Endothelial cell of umbilical vein (primary cell): Measurements from ENCODE around the gene PCNT.

ENCODE experiments used
- POLR2A ChIP-seq: IDR thresholded peaks from 2 replicates; pipeline ENCODE4 v1.6.1; 2012; ENCODE audit warnings: low read depth, mild to moderate bottlenecking, control low read depth, low read length
- POLR2AphosphoS5 ChIP-seq: IDR thresholded peaks from 2 replicates; pipeline ENCODE4 v1.6.1; 2012; ENCODE audit warnings: low read depth, mild to moderate bottlenecking, control low read depth, low read length, moderate library complexity; ENCODE audit not compliant: insufficient read depth
- TF ChIP-seq, protein P1 (sequence below), 2 donors: IDR thresholded peaks; 1 replicate in 1 of 2; 2 replicates in 1 of 2; pipeline ENCODE4 v1.5.1; 2011; ENCODE audit warnings: low read length in 2 of 2, mild to moderate bottlenecking in 2 of 2, moderate library complexity in 2 of 2, control low read depth in 1 of 2, inconsistent platforms in 1 of 2, low read depth in 1 of 2; ENCODE audit not compliant: insufficient read depth in 1 of 2; ENCODE audit errors: extremely low read depth in 1 of 2

DNA sequence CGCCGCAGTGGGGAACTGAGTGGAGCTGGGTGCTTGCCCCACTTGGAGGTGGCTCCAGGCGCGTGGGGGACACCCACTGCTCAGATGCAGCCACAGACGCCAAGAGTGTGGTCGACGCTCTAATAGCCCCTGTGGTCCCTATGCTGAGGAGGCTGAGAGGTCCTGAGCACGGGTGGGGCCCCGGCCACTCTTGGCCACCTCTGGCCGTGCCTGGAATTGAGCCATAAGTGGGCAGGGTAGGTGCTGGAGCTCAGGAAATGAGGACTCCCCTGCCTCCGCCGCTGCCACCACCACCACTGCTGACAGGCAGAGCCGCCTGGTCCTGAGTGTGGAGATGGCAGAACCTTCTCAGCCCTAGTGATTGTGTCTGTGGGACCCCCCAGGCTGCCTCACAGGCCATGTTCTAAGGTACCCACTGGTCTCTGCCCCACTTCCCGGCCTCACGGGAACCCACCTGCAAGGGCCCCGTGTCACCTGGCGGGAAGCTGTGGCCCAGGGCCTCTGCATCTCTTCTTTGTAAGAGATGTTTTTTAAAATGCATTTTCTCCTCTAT is 100.2 kb downstream of the PCNT start:
- TF ChIP-seq, protein P1, sequence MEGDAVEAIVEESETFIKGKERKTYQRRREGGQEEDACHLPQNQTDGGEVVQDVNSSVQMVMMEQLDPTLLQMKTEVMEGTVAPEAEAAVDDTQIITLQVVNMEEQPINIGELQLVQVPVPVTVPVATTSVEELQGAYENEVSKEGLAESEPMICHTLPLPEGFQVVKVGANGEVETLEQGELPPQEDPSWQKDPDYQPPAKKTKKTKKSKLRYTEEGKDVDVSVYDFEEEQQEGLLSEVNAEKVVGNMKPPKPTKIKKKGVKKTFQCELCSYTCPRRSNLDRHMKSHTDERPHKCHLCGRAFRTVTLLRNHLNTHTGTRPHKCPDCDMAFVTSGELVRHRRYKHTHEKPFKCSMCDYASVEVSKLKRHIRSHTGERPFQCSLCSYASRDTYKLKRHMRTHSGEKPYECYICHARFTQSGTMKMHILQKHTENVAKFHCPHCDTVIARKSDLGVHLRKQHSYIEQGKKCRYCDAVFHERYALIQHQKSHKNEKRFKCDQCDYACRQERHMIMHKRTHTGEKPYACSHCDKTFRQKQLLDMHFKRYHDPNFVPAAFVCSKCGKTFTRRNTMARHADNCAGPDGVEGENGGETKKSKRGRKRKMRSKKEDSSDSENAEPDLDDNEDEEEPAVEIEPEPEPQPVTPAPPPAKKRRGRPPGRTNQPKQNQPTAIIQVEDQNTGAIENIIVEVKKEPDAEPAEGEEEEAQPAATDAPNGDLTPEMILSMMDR (IDR thresholded peaks at IDR 0.05; ENCODE audit: extremely low read depth in 1 of 2, insufficient read depth in 1 of 2, low read depth in 1 of 2, low read length in 2 of 2), result no peak
- TF ChIP-seq POLR2AphosphoS5 (no peak), POLR2A (no peak)
